GM06990 (cell line): Measurements from ENCODE around the gene CRIM1.

Experiments
- DNase-seq: peaks from one replicate; pipeline ENCODE4 v3.0.0-alpha.2; 2011; ENCODE audit not compliant: insufficient read length; ENCODE audit errors: extremely low read depth
- H3K27me3 ChIP-seq: replicated peaks from 2 replicates; pipeline ENCODE4 v1.6.0; 2011; ENCODE audit warnings: low read length; ENCODE audit not compliant: control insufficient read depth, insufficient read depth
- H3K36me3 ChIP-seq: 2 replicates; pipeline ENCODE4 v1.5.1; 2011; ENCODE audit warnings: low read length; ENCODE audit not compliant: control insufficient read depth, insufficient read depth
- H3K4me3 ChIP-seq: replicated peaks from 2 replicates; pipeline ENCODE4 v1.5.1; 2011; ENCODE audit warnings: low read depth, mild to moderate bottlenecking, control low read depth, low read length
- CTCF ChIP-seq: IDR thresholded peaks from 2 replicates; pipeline ENCODE4 v1.5.1; 2011; ENCODE audit warnings: low read length, control low read depth, mild to moderate bottlenecking, inconsistent platforms; ENCODE audit not compliant: insufficient read depth, poor library complexity, severe bottlenecking

The CRIM1 gene

GRCh38 chr2:36367486-36367885 is 11.9 kb downstream of the CRIM1 start:
- no peaks in the 10 kb centered on the region for H3K36me3 ChIP-seq
- no peaks in the 10 kb centered on the region for H3K27me3 ChIP-seq
- H3K4me3 ChIP-seq: no peak overlapping the region
- no peak for DNase-seq
- TF ChIP-seq CTCF: no peak

GRCh38 chr2:36367895-36368353 is 12.3 kb downstream of the CRIM1 start:
- no peak for TF ChIP-seq CTCF
- H3K4me3 ChIP-seq: no peak overlapping the region
- no peaks in the 10 kb centered on the region for H3K36me3 ChIP-seq
- no peaks in the 10 kb centered on the region for H3K27me3 ChIP-seq
- DNase-seq: no peak

- Histone ChIP-seq H3K36me3 (no peaks in the 10 kb centered on the region), H3K4me3 (no peak overlapping the region), H3K27me3 (no peaks in the 10 kb centered on the region)
- no peak for DNase-seq
- TF ChIP-seq CTCF: no peak
These were observed 12.9 kb downstream of the CRIM1 start for GRCh38 chr2:36368438-36368837.

GRCh38 chr2:36369163-36369562 is 13.6 kb downstream of the CRIM1 start:
- H3K4me3 ChIP-seq: no peak overlapping the region
- H3K36me3 ChIP-seq: no peaks in the 10 kb centered on the region
- TF ChIP-seq CTCF: no peak
- DNase-seq: no peak
- no peaks in the 10 kb centered on the region for H3K27me3 ChIP-seq

GRCh38 chr2:36369716-36370115 is 14.1 kb downstream of the CRIM1 start:
- TF ChIP-seq CTCF: no peak
- DNase-seq: no peak
- Histone ChIP-seq H3K4me3 (no peak overlapping the region), H3K36me3 (no peaks in the 10 kb centered on the region), H3K27me3 (no peaks in the 10 kb centered on the region)

- no peak overlapping the region for H3K4me3 ChIP-seq
- TF ChIP-seq CTCF: no peak
- no peaks in the 10 kb centered on the region for H3K36me3 ChIP-seq
- no peak for DNase-seq
- no peaks in the 10 kb centered on the region for H3K27me3 ChIP-seq
These were observed 14.7 kb downstream of the CRIM1 start for GRCh38 chr2:36370281-36370680.
